ENCODE results near the gene MS4A3.

GRCh38 chr11:60080535-60080934, 24.1 kb downstream of the MS4A3 start:
- TF ChIP-seq, protein P1, sequence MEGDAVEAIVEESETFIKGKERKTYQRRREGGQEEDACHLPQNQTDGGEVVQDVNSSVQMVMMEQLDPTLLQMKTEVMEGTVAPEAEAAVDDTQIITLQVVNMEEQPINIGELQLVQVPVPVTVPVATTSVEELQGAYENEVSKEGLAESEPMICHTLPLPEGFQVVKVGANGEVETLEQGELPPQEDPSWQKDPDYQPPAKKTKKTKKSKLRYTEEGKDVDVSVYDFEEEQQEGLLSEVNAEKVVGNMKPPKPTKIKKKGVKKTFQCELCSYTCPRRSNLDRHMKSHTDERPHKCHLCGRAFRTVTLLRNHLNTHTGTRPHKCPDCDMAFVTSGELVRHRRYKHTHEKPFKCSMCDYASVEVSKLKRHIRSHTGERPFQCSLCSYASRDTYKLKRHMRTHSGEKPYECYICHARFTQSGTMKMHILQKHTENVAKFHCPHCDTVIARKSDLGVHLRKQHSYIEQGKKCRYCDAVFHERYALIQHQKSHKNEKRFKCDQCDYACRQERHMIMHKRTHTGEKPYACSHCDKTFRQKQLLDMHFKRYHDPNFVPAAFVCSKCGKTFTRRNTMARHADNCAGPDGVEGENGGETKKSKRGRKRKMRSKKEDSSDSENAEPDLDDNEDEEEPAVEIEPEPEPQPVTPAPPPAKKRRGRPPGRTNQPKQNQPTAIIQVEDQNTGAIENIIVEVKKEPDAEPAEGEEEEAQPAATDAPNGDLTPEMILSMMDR (IDR thresholded peaks at IDR 0.05; ENCODE audit: low read length): no peak
- TF ChIP-seq EZH2 (IDR thresholded peaks at IDR 0.05; ENCODE audit: borderline replicate concordance, low read length): no peak

Data from OCI-LY1 (cell line).